Measurements from ENCODE around the gene ANP32A.

- no peak for TF ChIP-seq CTCF (IDR thresholded peaks at IDR 0.05)
- no peak for TF ChIP-seq POLR2A (IDR thresholded peaks at IDR 0.05)
These were observed 24.1 kb downstream of the ANP32A start for GRCh38 chr15:68796576-68796975.
